Lower lobe of right lung (tissue), 2 donors: ENCODE results near the gene PRR33. TPM values are rescaled to one million over a fixed set of nuclear protein-coding genes. Genes with fewer than 3 reads are reported as not detected.

ENCODE experiments used
- ATAC-seq, 2 donors: fragments of 200-7000 bp; cut with Tn5 transposase; one replicate each; pipeline ENCODE4 v1.9.1; 2020 to 2022; ENCODE audit warnings: mild to moderate bottlenecking in 2 of 2, moderate library complexity in 2 of 2
- DNase-seq: peaks from one replicate; pipeline ENCODE4 v3.0.0-alpha.2; 2020
- H3K27ac ChIP-seq: fragments of 200-600 bp; one replicate; pipeline ENCODE4 v1.8.0; 2022
- H3K27me3 ChIP-seq: fragments of 200-600 bp; one replicate; pipeline ENCODE4 v1.8.0; 2022; ENCODE audit warnings: low read depth
- H3K36me3 ChIP-seq: fragments of 200-600 bp; one replicate; pipeline ENCODE4 v1.8.0; 2022; ENCODE audit warnings: mild to moderate bottlenecking
- H3K4me1 ChIP-seq: fragments of 200-600 bp; one replicate; pipeline ENCODE4 v1.8.0; 2022
- H3K4me3 ChIP-seq: fragments of 200-600 bp; one replicate; pipeline ENCODE4 v1.8.0; 2022; ENCODE audit warnings: mild to moderate bottlenecking
- H3K9me3 ChIP-seq: fragments of 200-600 bp; one replicate; pipeline ENCODE4 v1.8.0; 2022
- CTCF ChIP-seq: fragments of 200-600 bp; IDR thresholded peaks from one replicate; pipeline ENCODE4 v1.8.0; 2022; ENCODE audit warnings: antibody characterized with exemption, mild to moderate bottlenecking
- intact Hi-C: fragments of 100-400 bp; cut with DNase I; formaldehyde crosslinking; loops from one replicate; pipeline ENCODE4 v1.11.0; 2022
- microRNA-seq: library from miRNA; unstranded; fragments of <30 nt; microRNA quantifications from one replicate; pipeline ENCODE4 v1.2.0, GENCODE V29; 2020; ENCODE audit warnings: borderline number of aligned reads
- total RNA-seq: library from RNA; stranded (reverse); fragmentation: NEBNext Ultra II Directional; extraction: Animal tissue kit (Norgen Biotek cat#: 25700); gene quantifications from one replicate; pipeline ENCODE4 v1.2.1, GENCODE V29; 2021
- donor health status: DM: no; HTN: yes; CAD: no; lungs with severe emphysema.

The PRR33 gene
- total RNA-seq, 1 donor from 2014 or later: not detected

DNA sequence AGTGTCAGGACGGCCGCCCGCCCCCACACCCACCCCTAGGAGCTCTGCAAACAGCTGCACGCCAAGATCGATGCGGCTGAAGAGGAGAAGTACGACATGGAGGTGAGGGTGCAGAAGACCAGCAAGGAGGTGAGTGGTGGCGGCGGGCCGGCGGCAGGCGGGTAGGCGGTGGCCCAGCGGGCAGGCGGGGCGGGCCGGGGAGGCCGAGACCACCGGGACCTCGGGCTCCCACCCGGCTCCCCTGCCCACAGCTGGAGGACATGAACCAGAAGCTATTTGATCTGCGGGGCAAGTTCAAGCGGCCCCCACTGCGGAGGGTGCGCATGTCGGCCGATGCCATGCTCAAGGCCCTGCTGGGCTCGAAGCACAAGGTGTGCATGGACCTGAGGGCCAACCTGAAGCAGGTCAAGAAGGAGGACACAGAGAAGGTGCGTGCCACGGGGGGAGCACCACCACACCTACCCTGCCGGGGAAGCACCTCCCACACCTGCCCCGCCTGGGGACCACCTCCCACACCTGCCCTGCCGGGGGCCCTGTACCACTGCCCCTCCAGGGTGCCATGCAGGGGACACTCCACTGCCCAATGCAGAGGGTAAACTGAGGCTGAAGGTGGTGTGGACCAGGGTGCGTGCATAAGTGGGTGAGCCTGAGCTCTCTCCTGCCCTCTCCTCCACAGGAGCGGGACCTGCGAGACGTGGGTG is 50.8 kb downstream of the PRR33 start:
- Histone ChIP-seq H3K4me3 (peak overlapping the region; percentile 34), H3K36me3 (no peaks in the 10 kb centered on the region), H3K9me3 (no peaks in the 10 kb centered on the region), H3K27me3 (no peaks in the 10 kb centered on the region), H3K4me1 (peaks cover 43% of the 10 kb centered on the region), H3K27ac (peak overlapping the region; percentile 87)
- intact Hi-C loops: no loop called here
- TF ChIP-seq CTCF: no peak
- DNase-seq: peak; percentile 42
- no peak for ATAC-seq

- TF ChIP-seq CTCF: no peak
- H3K27ac ChIP-seq: peak overlapping the region; percentile 87
- no peaks in the 10 kb centered on the region for H3K9me3 ChIP-seq
- peaks cover 35% of the 10 kb centered on the region for H3K4me1 ChIP-seq
- intact Hi-C loops: no loop called here
- peak; percentile 89 for DNase-seq
- no peaks in the 10 kb centered on the region for H3K27me3 ChIP-seq
- H3K4me3 ChIP-seq: peak overlapping the region; percentile 34
- ATAC-seq: peak; percentile 47 to 66
- H3K36me3 ChIP-seq: no peaks in the 10 kb centered on the region
Measured at GRCh38 chr11:1839924-1840779, 51.5 kb downstream of the PRR33 start.

DNA sequence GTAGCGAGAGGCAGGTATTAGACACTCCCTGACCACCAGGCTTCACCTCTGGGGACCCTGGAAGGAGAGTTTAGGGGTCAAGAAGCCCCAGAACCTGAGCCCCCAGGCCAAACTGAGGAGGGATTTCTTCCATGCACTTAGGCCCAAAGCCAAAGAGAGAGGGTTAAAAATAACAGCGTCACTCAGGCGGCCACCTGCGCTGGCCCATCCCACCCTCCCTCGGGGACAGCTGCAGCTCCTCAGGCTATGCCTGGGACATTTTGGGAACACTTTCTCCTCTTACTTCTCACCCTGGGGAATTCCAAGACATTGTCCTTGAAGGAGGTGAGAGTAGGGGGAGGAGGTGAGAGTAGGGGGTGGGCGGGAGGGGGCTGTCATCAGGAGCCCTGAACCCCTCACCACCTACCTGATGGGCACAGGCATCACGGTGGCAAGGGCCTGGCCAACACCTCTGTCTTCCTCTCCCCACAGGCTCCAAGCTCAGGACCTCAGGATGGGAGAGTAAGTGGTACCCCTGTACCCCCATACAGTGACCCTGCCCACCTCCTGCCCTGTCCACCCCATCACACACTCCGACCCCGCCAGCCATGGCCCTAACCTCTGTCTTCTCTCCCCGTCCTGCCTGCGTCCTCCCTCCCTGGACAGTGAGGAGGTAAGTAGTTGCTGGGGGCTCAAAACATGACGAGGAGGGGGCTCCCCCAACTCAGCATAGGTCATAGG is 52.3 kb downstream of the PRR33 start:
- no peaks in the 10 kb centered on the region for H3K36me3 ChIP-seq
- intact Hi-C loops: no loop called here
- no peak for TF ChIP-seq CTCF
- DNase-seq (no peak), ATAC-seq (peak in 1 of 2 donors; percentile 2)
- no peaks in the 10 kb centered on the region for H3K9me3 ChIP-seq
- peak overlapping the region; percentile 87 for H3K27ac ChIP-seq
- no peaks in the 10 kb centered on the region for H3K27me3 ChIP-seq
- no peak overlapping the region for H3K4me3 ChIP-seq
- H3K4me1 ChIP-seq: peaks cover 34% of the 10 kb centered on the region

DNA sequence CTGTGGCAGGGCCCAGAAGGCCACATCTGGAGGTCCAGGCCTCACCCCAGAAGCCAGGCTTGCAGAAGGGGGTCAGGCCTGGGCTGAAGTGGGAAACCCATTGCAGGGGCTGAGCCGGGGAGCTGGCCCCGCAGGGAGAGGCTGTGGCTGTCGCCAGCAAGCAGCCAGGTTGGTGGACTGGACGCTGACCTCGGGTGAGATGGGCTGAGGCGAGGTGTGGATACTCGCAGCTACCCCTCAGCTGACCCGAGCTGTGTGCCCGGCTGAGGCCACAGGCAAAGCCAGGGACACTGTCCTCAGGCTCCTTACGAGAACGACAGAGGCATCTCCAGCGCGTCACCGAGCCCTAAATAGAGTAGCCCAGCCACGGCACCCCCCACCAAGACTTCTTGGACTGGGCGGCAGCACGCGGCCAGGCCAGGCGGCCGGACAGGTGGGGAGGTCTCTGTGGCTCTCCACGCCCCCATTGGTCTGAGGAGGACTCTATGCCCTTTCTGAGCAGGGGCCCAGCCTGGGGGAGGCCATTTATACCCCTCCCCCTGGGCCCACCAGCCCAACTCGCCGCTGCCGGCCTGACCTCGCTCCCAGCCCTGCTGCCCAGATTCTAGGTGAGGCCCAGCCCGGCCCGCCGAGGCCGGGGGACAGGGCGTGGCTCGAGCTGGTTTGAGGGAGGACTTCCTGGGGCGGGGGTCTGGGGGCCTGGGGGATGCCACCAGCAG is 53.1 kb downstream of the PRR33 start, which contains the start of gene TNNI2:
TNNI2 (plus strand) TSS at position 556 of the 719 bp plus-strand sequence. CDS start 716 bp downstream, outside the sequence.
- TF ChIP-seq CTCF: no peak
- Histone ChIP-seq H3K4me1 (peaks cover 26% of the 10 kb centered on the region), H3K4me3 (no peak within 1 kb of the TSS), H3K36me3 (no peaks in the 10 kb centered on the region), H3K27ac (peak within 1 kb of the TSS; percentile 87), H3K9me3 (no peaks in the 10 kb centered on the region), H3K27me3 (no peaks in the 10 kb centered on the region)
- intact Hi-C loops: no loop called here
- DNase-seq: peak; percentile 52
- ATAC-seq: no peak

Small RNA genes lying within 50 kb of the gene (microRNA-seq; reads per million reads assigned to microRNA genes)
- not detected for gene MIR4298
- not detected for gene MIR7847

Other genes starting within 250 kb of the PRR33 start
- not detected for gene KRTAP5-6, start 194.7 kb downstream of the PRR33 start, total RNA-seq
- gene IFITM10, start 141.3 kb downstream of the PRR33 start, total RNA-seq: 9.2 TPM
- gene CTSD, start 128.0 kb downstream of the PRR33 start, total RNA-seq: 2,919 TPM
- 18.5 TPM for gene SYT8, start 56.9 kb downstream of the PRR33 start, total RNA-seq
- 17.7 TPM for gene TNNI2, start 52.9 kb downstream of the PRR33 start, total RNA-seq
- gene LSP1, start 38.8 kb downstream of the PRR33 start, total RNA-seq: 90.4 TPM
- gene TNNT3, start 27.8 kb upstream of the PRR33 start, total RNA-seq: 4.7 TPM
- 59.2 TPM for gene MRPL23, start 55.4 kb upstream of the PRR33 start, total RNA-seq
- gene H19, start 105.9 kb upstream of the PRR33 start, total RNA-seq: 87.6 TPM
- gene IGF2, start 247.5 kb upstream of the PRR33 start, total RNA-seq: 33.9 TPM